GM18517 (cell line): ENCODE results near the gene FANCL.
"Not testable (repeated sequence)": the region's sequence is repeated elsewhere in the genome, so short reads cannot be mapped to it uniquely, and the experiment has no call there.

ENCODE experiments used
- ATAC-seq: cut with Tn5 transposase; IDR thresholded peaks from one replicate; pipeline ENCODE4 v1.9.1; 2021; ENCODE audit warnings: mild to moderate bottlenecking, moderate library complexity; ENCODE audit not compliant: unreplicated experiment

Gene FANCL

DNA sequence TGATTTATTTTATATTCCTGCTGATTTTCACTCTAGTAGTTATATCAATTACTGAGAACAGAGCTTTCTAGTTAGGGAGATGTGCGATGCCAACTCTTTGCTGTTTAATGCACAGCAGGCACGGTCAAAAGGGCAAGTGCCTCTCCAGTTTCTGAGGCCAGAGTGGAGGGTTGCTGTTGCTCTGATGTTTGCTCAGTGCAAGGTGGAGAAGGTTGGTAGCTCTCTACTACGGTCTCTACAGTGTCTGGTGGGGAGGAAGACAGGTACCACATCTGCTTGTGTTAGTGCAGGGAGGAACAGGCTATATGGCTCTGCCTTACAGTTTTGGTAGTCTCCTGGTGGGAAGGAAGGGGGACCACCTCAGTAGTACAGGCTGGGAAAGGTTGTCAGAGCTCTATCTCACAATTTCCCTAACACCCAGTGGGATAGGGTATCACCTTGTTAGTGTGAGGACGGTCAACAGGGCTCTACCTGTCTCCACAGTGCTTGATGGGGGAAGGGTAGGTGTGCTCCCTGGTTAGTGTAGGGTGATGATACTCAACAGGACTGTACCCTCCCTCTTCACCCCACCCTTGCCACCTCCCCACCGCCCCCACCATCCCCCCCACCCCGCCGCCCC, 85.9 kb downstream of the FANCL start:
- ATAC-seq = no peak

DNA sequence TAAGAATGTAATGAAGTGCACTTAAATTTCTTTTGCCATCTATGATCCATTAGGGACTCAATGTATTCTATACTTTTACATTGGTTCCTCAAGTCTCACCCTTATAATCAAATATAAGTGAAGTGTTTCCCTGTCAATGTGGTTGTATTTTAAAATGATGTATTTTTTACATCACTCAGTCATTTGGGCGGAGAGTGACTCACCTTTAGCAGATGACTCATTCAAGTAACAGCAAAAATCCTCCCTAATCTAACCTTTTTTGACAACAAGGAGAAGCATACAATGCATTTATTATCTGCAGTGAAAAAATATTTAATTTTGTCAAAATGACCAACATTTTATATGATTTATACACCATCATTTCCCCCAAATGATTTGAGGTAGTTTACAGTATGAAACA, 94.4 kb downstream of the FANCL start:
- no peak for ATAC-seq

DNA sequence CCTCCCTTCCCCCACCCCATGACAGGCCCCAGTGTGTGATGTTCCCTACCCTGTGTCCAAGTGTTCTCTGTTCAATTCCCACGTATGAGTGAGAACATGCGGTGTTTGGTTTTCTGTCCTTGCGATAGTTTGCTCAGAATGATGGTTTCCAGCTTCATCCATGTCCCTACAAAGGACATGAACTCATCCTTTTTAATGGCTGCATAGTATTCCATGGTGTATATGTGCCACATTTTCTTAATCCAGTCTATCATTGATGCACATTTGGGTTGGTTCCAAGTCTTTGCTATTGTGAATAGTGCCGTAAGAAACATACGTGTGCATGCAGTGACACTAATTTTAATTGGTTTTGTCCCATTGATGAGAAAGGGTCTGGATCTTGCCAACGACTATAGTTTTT, 95.4 kb downstream of the FANCL start:
- ATAC-seq = not testable (repeated sequence)

DNA sequence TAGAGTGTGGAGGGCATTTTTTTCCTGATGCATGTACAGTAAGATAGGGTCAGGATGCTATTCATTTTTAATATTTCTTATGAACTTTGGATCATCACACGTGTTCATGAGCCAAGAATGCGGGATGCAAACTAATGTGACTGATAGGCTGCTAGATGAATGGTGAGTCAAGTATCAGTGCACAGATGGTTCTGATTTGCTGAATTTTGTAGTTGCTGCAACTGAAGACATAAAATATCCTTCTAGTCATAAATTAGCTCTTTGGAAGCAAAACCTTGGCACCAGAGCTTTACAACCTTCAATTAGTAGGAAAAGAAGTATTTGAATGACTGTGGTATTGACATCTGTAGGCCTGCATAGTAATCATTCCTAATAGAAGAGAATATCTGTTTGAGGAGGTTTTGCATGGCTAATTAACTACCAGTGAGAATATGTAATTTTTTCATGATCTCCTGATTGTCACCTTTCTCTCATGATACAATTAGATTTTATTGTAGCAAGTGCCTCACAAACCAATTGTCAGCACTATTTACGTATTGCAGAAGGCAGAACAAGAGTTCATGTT, 100.5 kb downstream of the FANCL start:
- no peak for ATAC-seq

DNA sequence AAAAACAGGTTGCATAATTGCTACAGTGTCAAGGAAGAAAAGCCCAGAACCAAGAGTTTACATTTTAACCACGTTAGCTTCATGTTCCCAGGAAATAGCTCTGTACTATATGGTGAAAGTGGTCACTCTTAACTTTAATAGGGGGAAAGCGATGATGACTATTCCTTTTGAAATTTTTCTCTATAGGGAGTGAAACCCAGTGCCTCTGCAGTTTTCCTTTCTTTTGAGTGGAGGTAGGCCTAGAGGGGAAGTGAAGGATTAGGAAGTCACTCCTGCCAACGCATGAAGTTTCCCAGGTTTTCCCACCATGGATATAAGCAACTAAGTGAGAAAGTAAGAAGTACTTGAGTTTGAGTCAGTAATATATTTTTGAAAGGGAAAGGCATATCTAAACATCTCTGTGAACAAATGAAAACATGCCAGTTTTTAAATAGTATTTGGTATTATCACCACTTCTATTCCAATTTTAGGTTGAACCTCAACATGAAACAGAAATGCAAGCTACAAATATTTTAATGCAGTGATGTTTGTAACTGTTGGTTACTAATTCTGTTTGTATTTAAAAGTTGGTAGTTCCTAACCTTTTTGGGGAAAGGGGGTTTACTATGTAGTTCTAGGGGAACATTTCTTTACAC, 102.6 kb downstream of the FANCL start:
- ATAC-seq = no peak

DNA sequence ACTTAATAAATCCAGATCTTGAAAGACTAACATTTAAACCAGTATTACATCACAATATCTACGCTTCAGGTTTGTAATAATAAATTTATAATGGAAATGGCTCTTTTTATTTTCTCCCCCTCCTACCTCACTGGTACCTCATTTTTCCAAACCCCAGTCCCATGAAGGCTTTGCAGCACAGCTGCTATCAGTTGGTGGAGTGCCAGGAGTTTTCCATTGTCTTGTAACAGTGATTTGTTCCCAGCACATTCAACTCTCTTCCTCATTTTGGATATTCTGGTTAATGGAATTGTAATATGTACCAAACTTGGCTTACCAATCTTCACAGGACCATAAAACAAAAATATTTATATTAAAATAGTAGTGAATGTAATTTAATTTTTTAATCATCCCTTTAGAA, 103.3 kb downstream of the FANCL start:
- ATAC-seq = no peak

DNA sequence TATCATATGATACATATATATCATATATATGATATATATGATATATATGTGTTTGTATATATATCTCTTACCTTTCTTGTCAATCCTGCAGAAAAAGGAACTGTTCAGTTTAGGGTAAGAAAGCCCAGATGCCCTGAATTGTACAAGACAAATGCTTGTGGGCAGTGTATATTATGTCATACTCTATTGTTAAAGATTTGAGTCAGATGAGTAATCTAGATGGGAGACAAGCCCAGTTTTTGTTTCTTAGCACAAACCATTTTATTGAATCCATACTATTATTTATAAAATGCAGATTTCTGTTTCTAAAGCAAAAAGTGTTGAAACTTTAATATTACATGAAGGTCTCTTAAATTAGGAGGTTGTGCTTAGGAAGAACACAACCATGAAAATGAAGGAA, 103.9 kb downstream of the FANCL start:
- ATAC-seq = no peak

DNA sequence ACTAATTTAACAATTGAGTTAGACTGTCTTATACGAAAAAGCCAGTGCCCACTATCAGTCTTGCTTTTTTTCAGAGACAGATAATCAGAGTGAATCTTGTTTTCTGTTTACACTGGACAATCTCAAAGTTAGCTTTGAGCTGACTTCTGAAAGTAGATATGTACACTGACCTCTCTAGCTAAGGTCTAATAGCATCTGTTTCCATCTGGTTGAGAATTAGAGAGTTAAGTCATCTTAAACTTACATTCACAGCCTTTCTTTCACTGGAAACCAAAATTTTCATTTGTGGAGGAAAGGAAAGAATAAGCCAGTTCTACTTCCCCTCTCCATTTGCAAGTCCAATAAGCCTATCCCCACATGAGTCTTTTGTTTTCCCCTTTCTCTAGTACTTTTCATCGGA, 105.3 kb downstream of the FANCL start:
- ATAC-seq = no peak

DNA sequence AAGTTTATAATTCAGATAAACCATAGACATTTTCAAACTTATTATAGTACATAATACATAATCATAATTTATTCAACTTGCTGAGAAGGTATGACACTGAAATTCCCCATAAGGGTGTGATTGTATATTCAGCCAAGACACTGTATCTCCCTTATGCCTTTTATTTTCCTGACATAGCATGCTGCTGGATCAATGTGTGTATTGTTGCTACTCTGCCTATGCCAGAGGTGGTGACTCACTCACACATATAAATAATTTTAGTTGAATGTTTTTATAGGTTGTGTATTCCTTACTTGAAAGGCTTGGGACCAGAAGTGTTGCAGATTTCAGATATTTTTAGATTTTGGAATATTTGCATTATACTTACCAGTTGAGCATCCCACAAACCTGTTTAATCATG, 107.7 kb downstream of the FANCL start:
- ATAC-seq = no peak

DNA sequence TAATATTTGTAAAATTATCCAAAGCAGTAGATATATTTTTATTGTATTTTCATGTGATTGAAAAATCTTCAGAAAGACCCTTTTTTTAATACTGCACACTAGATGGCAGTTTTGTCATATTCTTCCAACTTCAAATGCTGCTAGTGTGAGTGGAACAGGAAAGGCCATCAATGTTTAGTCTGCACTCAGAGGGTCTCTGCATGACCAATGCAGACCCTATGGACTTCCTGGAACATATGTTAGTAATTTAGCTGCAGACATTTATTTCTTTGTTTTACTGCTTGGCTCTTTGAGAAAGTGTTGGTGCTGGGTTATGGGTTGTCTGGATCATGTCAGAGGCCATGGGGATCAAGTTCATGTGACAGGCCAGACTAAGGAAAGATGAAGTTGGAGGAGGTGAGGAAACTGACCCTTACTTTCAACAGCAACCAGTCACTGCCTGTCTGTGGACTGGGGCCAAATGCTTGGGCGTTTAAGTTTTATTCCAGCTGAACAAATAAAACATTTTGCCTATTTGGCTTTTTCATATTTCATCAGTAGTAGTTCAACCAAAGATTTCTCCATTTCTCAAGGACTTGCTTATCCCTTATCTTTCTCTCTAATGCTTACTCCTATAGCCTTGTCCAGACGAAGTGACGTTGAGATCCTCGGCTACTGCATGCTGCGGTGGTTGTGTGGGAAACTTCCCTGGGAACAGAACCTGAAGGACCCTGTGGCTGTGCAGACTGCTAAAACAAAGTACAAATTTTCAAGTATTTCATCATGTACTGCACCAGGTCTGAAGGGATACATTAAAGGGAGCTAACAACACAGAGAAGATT, 109.7 kb downstream of the FANCL start:
- no peak for ATAC-seq

DNA sequence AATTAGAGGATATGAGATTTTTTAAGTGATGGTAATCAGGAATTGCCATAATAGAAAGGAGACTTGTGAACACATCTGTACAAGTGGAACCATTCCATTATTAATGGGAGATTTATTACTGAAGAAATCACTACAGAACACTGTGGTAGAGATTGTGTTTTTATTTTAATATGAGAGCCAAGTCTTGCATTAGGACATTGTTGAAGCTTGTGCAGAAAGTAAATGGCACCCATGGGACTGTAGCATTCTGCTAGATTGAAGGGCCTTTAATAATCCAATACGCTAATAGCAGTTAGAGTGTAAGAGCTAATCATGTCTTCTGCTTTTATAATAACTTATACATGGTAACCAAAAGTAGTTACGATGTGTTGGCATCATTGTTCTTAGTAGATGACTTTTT, 110.9 kb downstream of the FANCL start:
- no peak for ATAC-seq

DNA sequence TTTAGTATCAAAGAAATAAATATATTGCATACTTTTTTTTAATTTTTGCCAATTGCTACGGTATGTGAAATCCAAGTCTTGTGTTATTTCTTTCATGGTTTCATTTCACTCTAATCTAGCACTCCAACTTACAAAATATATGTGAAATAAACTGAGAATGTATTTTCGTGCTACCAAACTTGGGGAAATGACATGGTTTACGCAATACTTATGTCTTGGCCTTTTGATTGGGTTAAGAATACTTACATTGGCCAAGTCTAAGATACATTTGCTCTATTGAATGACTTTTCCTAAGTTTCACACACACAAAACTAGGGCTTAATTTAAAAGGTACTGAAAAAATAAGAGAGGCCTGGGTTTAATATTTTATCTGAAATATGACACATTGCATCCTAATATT, 114.0 kb downstream of the FANCL start:
- ATAC-seq = no peak

DNA sequence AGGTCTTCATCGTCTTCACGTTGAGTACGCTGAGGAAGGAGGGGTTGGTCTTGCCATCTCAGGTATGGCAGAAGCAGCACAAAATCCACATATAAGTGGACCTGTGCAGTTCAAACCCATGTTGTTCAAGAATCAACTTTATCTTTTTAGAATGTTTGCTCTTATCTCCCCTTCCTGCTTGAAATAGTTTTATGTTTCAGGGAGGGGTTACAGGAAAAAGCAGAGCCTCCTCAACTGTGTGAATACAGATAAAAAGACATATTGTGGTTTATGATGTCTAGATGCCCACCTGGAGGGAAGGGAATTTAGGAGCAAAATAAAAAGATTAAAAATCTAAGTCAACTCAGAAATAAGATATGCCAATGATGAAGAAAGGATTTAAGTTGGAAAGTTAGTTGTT, 118.6 kb downstream of the FANCL start:
- no peak for ATAC-seq

DNA sequence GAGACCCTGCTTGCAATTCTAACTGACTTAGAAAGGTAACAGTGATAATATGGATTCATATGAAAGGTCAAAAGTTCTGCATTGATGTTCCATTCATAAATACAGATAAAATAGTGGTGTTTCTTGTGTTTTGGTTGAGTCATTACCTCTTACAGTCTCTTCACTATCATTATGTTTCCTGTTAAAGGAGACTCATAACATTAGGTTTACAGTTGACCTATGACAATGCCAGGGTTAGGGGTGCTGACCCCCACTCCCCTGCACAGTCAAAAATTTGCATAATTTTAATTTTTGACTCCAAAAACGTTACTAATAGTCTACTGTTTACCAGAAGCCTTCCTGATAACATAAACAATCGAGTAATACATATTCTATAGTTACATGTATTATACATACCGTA, 119.1 kb downstream of the FANCL start:
- no peak for ATAC-seq

DNA sequence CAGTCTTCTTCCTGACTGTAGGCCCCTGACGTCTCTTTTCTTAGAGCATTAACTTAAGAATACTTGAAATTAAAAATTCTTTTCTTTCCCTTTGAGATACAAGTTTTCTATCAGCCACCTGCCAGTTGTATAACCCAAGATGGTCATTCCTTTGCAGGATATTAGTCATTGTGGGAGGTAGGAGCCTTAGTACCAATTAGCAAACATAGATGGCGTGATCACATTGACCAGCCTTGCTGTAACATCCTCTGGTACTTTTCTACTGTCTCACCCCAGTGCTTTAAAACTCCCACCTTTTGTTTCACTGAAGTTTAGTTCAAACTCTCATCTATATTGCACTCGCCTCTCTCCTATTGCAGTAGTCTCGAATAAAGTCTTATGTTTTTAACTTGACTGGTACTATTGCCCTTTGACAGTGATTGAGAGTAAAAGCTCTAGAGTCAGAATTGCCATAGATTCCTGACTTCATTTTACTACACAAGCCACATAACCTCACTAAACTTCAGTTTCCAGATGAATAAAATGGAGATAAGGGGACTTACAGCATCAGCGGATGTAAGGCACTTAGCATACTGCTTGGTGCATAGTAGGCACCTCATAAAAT, 120.4 kb downstream of the FANCL start:
- no peak for ATAC-seq

DNA sequence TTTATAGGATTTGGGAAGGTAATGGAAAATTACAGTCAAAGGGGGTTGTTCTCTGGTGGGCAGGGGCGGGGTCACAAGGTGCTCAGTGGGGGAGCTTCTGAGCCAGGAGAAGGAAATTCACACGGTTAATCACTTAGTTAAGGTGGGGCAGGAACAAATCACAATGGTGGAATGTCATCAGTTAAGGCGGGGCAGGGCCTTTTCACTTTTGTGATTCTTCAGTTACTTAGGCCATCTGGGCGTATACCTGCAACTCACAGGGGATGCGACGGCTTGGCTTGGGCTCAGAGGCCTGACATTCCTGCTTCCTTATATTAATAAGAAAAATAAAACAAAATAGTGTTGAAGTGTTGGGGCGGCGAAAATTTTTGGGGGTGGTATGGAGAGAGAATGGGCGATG, 127.6 kb downstream of the FANCL start:
- ATAC-seq = not testable (repeated sequence)

DNA sequence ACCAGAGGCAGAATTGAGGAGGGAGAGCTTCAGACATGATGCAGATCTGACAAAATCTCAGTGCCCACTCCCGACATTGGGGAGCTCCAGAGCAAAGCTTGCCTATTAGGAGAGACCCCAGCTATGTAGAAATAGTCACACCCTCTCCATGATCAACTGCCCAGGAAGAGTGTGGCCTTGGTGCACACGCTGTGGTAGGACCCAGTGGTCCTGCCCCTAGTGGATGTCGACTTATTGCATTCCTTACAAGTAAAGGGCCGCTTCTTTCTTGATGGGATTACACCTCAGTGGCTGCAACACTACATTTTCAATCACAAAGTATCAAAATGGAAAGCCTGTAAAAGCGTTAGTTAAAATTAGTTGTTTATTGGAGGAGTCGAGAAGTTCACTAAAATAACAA, 130.4 kb downstream of the FANCL start:
- ATAC-seq = no peak

DNA sequence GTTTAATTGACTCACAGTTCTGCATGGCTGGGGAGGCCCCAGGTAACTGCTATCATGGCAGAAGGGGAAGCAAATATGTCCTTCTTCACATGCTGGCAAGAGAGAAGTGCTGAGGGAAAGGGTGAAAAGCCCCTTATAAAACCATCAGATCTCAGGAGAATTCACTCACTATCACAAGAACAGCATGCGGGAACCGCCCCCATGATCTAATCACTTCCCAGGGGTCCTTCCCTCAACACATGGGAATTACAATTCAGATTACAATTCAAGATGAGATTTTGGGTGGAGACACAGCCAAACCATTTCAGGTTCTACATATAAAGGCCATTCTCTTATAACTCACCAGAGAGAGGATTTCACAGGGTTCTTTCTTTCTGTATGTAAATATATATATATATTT, 131.6 kb downstream of the FANCL start:
- ATAC-seq = no peak
